GM12892 (cell line): ENCODE results near the gene WT1.

Experiments
- POLR2A ChIP-seq: IDR thresholded peaks from 2 replicates; pipeline ENCODE4 v1.6.1; 2011; ENCODE audit warnings: low read depth, low read length, control low read depth
- POLR2AphosphoS5 ChIP-seq: IDR thresholded peaks from 2 replicates; pipeline ENCODE4 v1.6.1; 2011; ENCODE audit warnings: low read depth, low read length, control low read depth

GRCh38 chr11:32395127-32395526 is 40.2 kb downstream of the WT1 start:
- TF ChIP-seq POLR2A (no peak), POLR2AphosphoS5 (no peak)
